ENCODE results near the gene SEPTIN5. TPM values are rescaled to one million over a fixed set of nuclear protein-coding genes. Genes with fewer than 3 reads are reported as not detected.

SEPTIN5 gene
- total and polyA plus RNA-seq, 9 of the 15 experiments (the other 6 are each of a cell fraction or from before 2014, with no cell fraction given): 0.03 to 195 (median 119) TPM

- TF ChIP-seq LCOR (CRISPR knock-in tag; IDR thresholded peaks at IDR 0.05) (no peak), ZBTB26 (CRISPR knock-in tag; IDR thresholded peaks at IDR 0.05) (peak; percentile 74; the same call in 1 of the 2 replicates), MCM3 (IDR thresholded peaks at IDR 0.05) (no peak), SMARCC2 (IDR thresholded peaks at IDR 0.05; ENCODE audit: low read depth) (no peak), SFPQ (IDR thresholded peaks at IDR 0.05; ENCODE audit: low read depth, low read length) (no peak), RBM17 (IDR thresholded peaks at IDR 0.05; ENCODE audit: borderline replicate concordance, low read depth, low read length) (no peak), KHSRP (IDR thresholded peaks at IDR 0.05) (no peak), ETS1 (conservative IDR thresholded peaks at IDR 0.05; ENCODE audit: control insufficient read depth, low read depth, low read length) (peak; percentile 61; the same call in 1 of the 2 replicates), DPF2 (IDR thresholded peaks at IDR 0.05) (peak; percentile 56; the same call in 1 of the 2 replicates), SMC3 (conservative IDR thresholded peaks at IDR 0.05; ENCODE audit: insufficient read depth, low read depth, low read length) (peak; percentile 99), ZNF584 (CRISPR knock-in tag; IDR thresholded peaks at IDR 0.05; ENCODE audit: low read depth) (no peak), TCF15 (CRISPR knock-in tag; IDR thresholded peaks at IDR 0.05) (0 out of 2 replicates have a peak, but pooled peaks have one; percentile 51), CBX1 (IDR thresholded peaks at IDR 0.05; ENCODE audit: low read depth) (peak; percentile 94), MAZ (CRISPR knock-in tag; conservative IDR thresholded peaks at IDR 0.05 in 1 of 2, IDR thresholded peaks at IDR 0.05 in 1 of 2) (peak; percentile 97 to 100), HES1 (IDR thresholded peaks at IDR 0.05; ENCODE audit: low read depth) (no peak), SMAD1 (IDR thresholded peaks at IDR 0.05; ENCODE audit: low read depth, low read length, partially characterized antibody) (no peak), CREB3L1 (IDR thresholded peaks at IDR 0.05; ENCODE audit: borderline replicate concordance, low read depth) (no peak), SRSF3 (IDR thresholded peaks at IDR 0.05; ENCODE audit: insufficient read depth, low read length) (no peak), BACH1 (tag; IDR thresholded peaks at IDR 0.05) (no peak), HIVEP1 (CRISPR knock-in tag; IDR thresholded peaks at IDR 0.05) (no peak)
Observed at GRCh38 chr22:19756288-19757128, 42.2 kb downstream of the SEPTIN5 start (continued).
